Activated CD4-positive, alpha-beta T cell treated with anti-CD3 and anti-CD28 coated beads, Interleukin-10, Interleukin-2, amounts not matched to agents 100 ng/mL and 50 ng/mL, durations not matched to agents 16 hours and 8 hours (primary cell): Measurements from ENCODE around the gene CLCA2.

ENCODE experiments used
- DNase-seq: peaks from one replicate; pipeline ENCODE4 v3.0.0-alpha.2; 2020

Gene CLCA2

GRCh38 chr1:86423873-86424272 lies at the start of gene CLCA2:
TSS of gene CLCA2 (plus strand) at chr1:86424171. CDS start at chr1:86424248, 77 bp downstream.
- DNase-seq, result no peak

- no peak for DNase-seq
Measured at GRCh38 chr1:86375688-86376087, 48.3 kb upstream of the CLCA2 start.

- no peak for DNase-seq
Measured at GRCh38 chr1:86377341-86377740, 46.6 kb upstream of the CLCA2 start.

GRCh38 chr1:86378813-86379212 lies 45.2 kb upstream of the CLCA2 start:
- DNase-seq, result no peak

GRCh38 chr1:86380257-86380861 lies 43.6 kb upstream of the CLCA2 start:
- peak; percentile 39 for DNase-seq

GRCh38 chr1:86381223-86381622 lies 42.7 kb upstream of the CLCA2 start:
- no peak for DNase-seq

- no peak for DNase-seq
Measured at GRCh38 chr1:86382878-86383277, 41.1 kb upstream of the CLCA2 start.

- no peak for DNase-seq
Measured at GRCh38 chr1:86387916-86388627, 35.9 kb upstream of the CLCA2 start.

GRCh38 chr1:86388777-86389176 lies 35.2 kb upstream of the CLCA2 start:
- DNase-seq, result no peak

- DNase-seq, result peak; percentile 19
Measured at GRCh38 chr1:86389307-86389706, 34.7 kb upstream of the CLCA2 start.

- no peak for DNase-seq
Measured at GRCh38 chr1:86394416-86394815, 29.6 kb upstream of the CLCA2 start.

- peak; percentile 94 for DNase-seq
Measured at GRCh38 chr1:86395751-86396497, 28.0 kb upstream of the CLCA2 start, which contains the start of gene ODF2L. TSS of gene ODF2L (minus strand) at chr1:86396323. CDS start at chr1:86387027, 9,296 bp downstream.

- DNase-seq, result no peak
Measured at GRCh38 chr1:86396498-86396890, 27.5 kb upstream of the CLCA2 start.

- no peak for DNase-seq
Measured at GRCh38 chr1:86409416-86410021, 14.5 kb upstream of the CLCA2 start.

GRCh38 chr1:86410879-86411278 lies 13.1 kb upstream of the CLCA2 start:
- DNase-seq, result no peak

- no peak for DNase-seq
Measured at GRCh38 chr1:86416343-86416742, 7.6 kb upstream of the CLCA2 start.

- peak; percentile 67 for DNase-seq
Measured at GRCh38 chr1:86419277-86419903, 4.6 kb upstream of the CLCA2 start.

GRCh38 chr1:86421601-86422280 lies 2.2 kb upstream of the CLCA2 start:
- DNase-seq, result no peak

- no peak for DNase-seq
Measured at GRCh38 chr1:86423473-86423872, 498 bp upstream of the CLCA2 start.

- DNase-seq, result no peak
Measured at GRCh38 chr1:86429122-86429725, 5.3 kb downstream of the CLCA2 start.

GRCh38 chr1:86429835-86430234 lies 5.9 kb downstream of the CLCA2 start:
- DNase-seq, result peak; percentile 79

- no peak for DNase-seq
Measured at GRCh38 chr1:86430376-86430775, 6.4 kb downstream of the CLCA2 start.
